OCI-LY7 (cell line): ENCODE data around the gene IQCE.

Source experiments
- EZH2phosphoT487 ChIP-seq: fragments of 200-600 bp; sonication (generic); IDR thresholded peaks from 2 replicates; pipeline ENCODE4 v1.6.1; 2018; ENCODE audit warnings: low read depth, borderline replicate concordance, mild to moderate bottlenecking, mixed run types, antibody characterized with exemption, low read length, moderate library complexity, mixed read lengths
- TF ChIP-seq, protein P1 (sequence below): fragments of 200-600 bp; sonication (generic); conservative IDR thresholded peaks from 2 replicates; pipeline ENCODE4 v1.5.1; 2014; ENCODE audit warnings: mild to moderate bottlenecking, antibody characterized with exemption, low read length, moderate library complexity, mixed read lengths

DNA sequence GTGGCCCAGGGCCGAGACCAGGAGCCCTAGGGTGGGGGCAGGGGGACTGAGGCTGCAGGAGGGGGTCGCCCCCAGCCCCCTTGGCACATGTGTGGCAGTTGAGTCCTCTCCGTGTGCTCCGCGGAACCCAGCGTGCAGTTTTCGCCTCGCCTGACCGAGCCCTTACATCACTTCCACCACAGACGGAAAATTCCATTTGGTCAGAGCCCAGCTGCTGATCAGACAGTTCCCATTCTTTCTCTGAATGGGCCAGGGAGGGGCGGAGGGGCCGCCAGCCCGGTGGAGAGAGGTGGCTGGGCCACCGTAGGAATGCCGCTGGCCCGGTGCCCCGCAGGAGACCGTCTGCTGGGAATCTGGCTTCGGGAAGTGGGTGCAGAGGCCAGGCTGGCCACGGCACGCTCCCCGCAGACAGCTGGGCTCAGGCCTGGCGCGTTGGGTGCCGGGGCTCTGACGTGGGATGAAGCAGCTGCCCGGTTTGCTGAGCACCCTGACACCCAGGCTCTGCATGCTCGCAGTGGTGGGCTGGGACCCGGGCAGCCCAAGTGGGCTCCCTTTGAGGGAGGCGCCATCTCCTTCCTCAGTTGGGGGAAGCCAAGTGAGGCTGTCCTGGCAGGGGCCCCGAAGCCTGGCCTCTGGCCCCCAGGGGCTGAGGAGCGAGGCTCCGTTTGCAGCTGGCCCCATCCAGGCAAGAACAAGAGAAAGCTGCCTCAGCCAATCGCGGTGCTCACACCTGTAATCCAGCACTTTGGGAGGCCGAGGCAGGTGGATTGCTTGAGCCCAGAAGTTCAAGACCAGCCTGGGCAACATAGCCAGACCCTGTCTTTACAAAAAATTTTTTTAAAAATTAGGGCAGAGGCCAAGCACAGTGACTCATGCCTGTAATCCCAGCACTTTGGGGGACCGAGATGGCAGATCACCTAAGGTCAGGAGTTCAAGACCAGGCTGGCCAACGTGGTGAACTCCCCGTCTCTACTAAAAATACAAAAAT is 82.9 kb downstream of the IQCE start:
- TF ChIP-seq, protein P1, sequence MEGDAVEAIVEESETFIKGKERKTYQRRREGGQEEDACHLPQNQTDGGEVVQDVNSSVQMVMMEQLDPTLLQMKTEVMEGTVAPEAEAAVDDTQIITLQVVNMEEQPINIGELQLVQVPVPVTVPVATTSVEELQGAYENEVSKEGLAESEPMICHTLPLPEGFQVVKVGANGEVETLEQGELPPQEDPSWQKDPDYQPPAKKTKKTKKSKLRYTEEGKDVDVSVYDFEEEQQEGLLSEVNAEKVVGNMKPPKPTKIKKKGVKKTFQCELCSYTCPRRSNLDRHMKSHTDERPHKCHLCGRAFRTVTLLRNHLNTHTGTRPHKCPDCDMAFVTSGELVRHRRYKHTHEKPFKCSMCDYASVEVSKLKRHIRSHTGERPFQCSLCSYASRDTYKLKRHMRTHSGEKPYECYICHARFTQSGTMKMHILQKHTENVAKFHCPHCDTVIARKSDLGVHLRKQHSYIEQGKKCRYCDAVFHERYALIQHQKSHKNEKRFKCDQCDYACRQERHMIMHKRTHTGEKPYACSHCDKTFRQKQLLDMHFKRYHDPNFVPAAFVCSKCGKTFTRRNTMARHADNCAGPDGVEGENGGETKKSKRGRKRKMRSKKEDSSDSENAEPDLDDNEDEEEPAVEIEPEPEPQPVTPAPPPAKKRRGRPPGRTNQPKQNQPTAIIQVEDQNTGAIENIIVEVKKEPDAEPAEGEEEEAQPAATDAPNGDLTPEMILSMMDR: no peak
- no peak for TF ChIP-seq EZH2phosphoT487
